A549 treated with CpdA at 1 μM for 4 hours (cell line): ENCODE results near the gene SAXO2. TPM values are rescaled to one million over a fixed set of nuclear protein-coding genes. Genes with fewer than 3 reads are reported as not detected.

Experiments used
- total RNA-seq: library from RNA; stranded (reverse); fragments of 200-300 nt; extraction: Qiagen RNA extraction; gene quantifications from 5 replicates; pipeline ENCODE4 v1.2.3, GENCODE V29; 2022; ENCODE audit warnings: low read depth

SAXO2 gene
- total RNA-seq, result 1.6 to 3.6 TPM (median 3.1 TPM) in 5 replicates

GRCh38 chr15:82262422-82263026 is at the start of gene SAXO2, which contains the start of gene EFL1:
TSS of gene SAXO2 (plus strand) at chr15:82262818. CDS start at chr15:82262880, 62 bp downstream.
TSS of gene EFL1 (minus strand) at chr15:82262734. CDS start at chr15:82261778, 956 bp downstream.

Other genes starting within 250 kb of the SAXO2 start
- 4.3 to 6.4 TPM (median 4.7 TPM) in 5 replicates for gene MEX3B, start 216.8 kb upstream of the SAXO2 start, total RNA-seq
- 25.7 to 31.5 TPM (median 27.3 TPM) in 5 replicates for gene EFL1, start 84 bp upstream of the SAXO2 start, total RNA-seq
- 0.35 to 0.68 TPM (median 0.40 TPM) in 5 replicates for gene GOLGA6L10, start 86.7 kb downstream of the SAXO2 start, total RNA-seq
- 2.7 to 3.4 TPM (median 3.0 TPM) in 5 replicates for gene GOLGA6L9, start 167.0 kb downstream of the SAXO2 start, total RNA-seq